ENCODE measurements around the gene MAGI1. TPM values are rescaled to one million over a fixed set of nuclear protein-coding genes. Genes with fewer than 3 reads are reported as not detected.

The MAGI1 gene
- total RNA-seq, 1 donor from 2014 or later = 49.8 TPM

- no peaks in the 10 kb centered on the region for H3K36me3 Mint-ChIP-seq (ENCODE audit: low read depth)
- no peak for DNase-seq (ENCODE audit: low read depth, low spot score)
These were observed 88.1 kb downstream of the MAGI1 start for GRCh38 chr3:65950340-65951326.

GRCh38 chr3:65948841-65949573 lies 89.7 kb downstream of the MAGI1 start:
- Mint-ChIP-seq H3K27me3 (ENCODE audit: low read depth) (no peaks in the 10 kb centered on the region), H3K9me3 (no peaks in the 10 kb centered on the region), H3K27ac (ENCODE audit: unreplicated experiment) (no peak overlapping the region), H3K36me3 (ENCODE audit: low read depth) (no peaks in the 10 kb centered on the region), H3K4me1 (peaks cover 27% of the 10 kb centered on the region), H3K4me3 (no peak overlapping the region)
- no peak for TF ChIP-seq CTCF (conservative IDR thresholded peaks at IDR 0.05)
- no peak for DNase-seq (ENCODE audit: low read depth, low spot score)

More at GRCh38 chr3:65950340-65951326, 88.1 kb downstream of the MAGI1 start:
- Mint-ChIP-seq H3K27ac (ENCODE audit: unreplicated experiment) (peak overlapping the region; percentile 66), H3K9me3 (no peaks in the 10 kb centered on the region), H3K27me3 (ENCODE audit: low read depth) (no peaks in the 10 kb centered on the region), H3K4me1 (peaks cover 27% of the 10 kb centered on the region), H3K4me3 (no peak overlapping the region)
- TF ChIP-seq CTCF (conservative IDR thresholded peaks at IDR 0.05) = no peak

- Mint-ChIP-seq H3K27me3 (ENCODE audit: low read depth) (no peaks in the 10 kb centered on the region), H3K27ac (ENCODE audit: unreplicated experiment) (no peak overlapping the region), H3K9me3 (no peaks in the 10 kb centered on the region), H3K36me3 (ENCODE audit: low read depth) (no peaks in the 10 kb centered on the region), H3K4me1 (peaks cover 27% of the 10 kb centered on the region), H3K4me3 (no peak overlapping the region)
- no peak for DNase-seq (ENCODE audit: low read depth, low spot score)
- no peak for TF ChIP-seq CTCF (conservative IDR thresholded peaks at IDR 0.05)
These were observed 92.3 kb downstream of the MAGI1 start for GRCh38 chr3:65946438-65946837.

GRCh38 chr3:65945953-65946352 lies 92.8 kb downstream of the MAGI1 start:
- H3K9me3 Mint-ChIP-seq = no peaks in the 10 kb centered on the region
- H3K4me1 Mint-ChIP-seq = peaks cover 26% of the 10 kb centered on the region
- no peak overlapping the region for H3K4me3 Mint-ChIP-seq
- no peaks in the 10 kb centered on the region for H3K36me3 Mint-ChIP-seq (ENCODE audit: low read depth)
- H3K27me3 Mint-ChIP-seq (ENCODE audit: low read depth) = no peaks in the 10 kb centered on the region
- TF ChIP-seq CTCF (conservative IDR thresholded peaks at IDR 0.05) = no peak
- no peak overlapping the region for H3K27ac Mint-ChIP-seq (ENCODE audit: unreplicated experiment)
- DNase-seq (ENCODE audit: low read depth, low spot score) = no peak

- Mint-ChIP-seq H3K4me1 (peaks cover 21% of the 10 kb centered on the region), H3K9me3 (no peaks in the 10 kb centered on the region), H3K27ac (ENCODE audit: unreplicated experiment) (no peak overlapping the region), H3K36me3 (ENCODE audit: low read depth) (no peaks in the 10 kb centered on the region), H3K4me3 (no peak overlapping the region), H3K27me3 (ENCODE audit: low read depth) (no peaks in the 10 kb centered on the region)
- TF ChIP-seq CTCF (conservative IDR thresholded peaks at IDR 0.05) = no peak
- no peak for DNase-seq (ENCODE audit: low read depth, low spot score)
These were observed 93.2 kb downstream of the MAGI1 start for GRCh38 chr3:65945480-65945879.

Measured in neural crest cell (in vitro differentiated cells).